Adrenal gland (tissue), 5 donors: Measurements from ENCODE around the gene LYG2.

Source experiments
- CTCF ChIP-seq, 6 experiments: fragments of 450-650 bp in 4 of 6; fragments of 200-600 bp in 2 of 6; sonication (generic) in 1 of 6; IDR thresholded peaks; 1 replicate in 5 of 6; 2 replicates in 1 of 6; pipeline versions ENCODE4 v1.5.1 to v1.8.0; 2016 to 2021; ENCODE audit warnings: antibody characterized with exemption in 6 of 6, mild to moderate bottlenecking in 2 of 6, moderate library complexity in 1 of 6
- POLR2A ChIP-seq, 2 donors: fragments of 450-650 bp; IDR thresholded peaks; one replicate each; pipeline ENCODE4 v1.6.1; 2017; ENCODE audit warnings: antibody characterized with exemption in 2 of 2, mild to moderate bottlenecking in 2 of 2, moderate library complexity in 1 of 2
- donor health status: DM: no; HTN: no; CAD: no.

GRCh38 chr2:99217929-99218501, 37.5 kb downstream of the LYG2 start:
- TF ChIP-seq CTCF (IDR thresholded peaks at IDR 0.05) (no peak), POLR2A (IDR thresholded peaks at IDR 0.05) (no peak)
